ENCODE data around the gene DUT. TPM values are rescaled to one million over a fixed set of nuclear protein-coding genes. Genes with fewer than 3 reads are reported as not detected.

DUT gene
- total RNA-seq, 1 experiment from 2014 or later = 130 TPM

DNA sequence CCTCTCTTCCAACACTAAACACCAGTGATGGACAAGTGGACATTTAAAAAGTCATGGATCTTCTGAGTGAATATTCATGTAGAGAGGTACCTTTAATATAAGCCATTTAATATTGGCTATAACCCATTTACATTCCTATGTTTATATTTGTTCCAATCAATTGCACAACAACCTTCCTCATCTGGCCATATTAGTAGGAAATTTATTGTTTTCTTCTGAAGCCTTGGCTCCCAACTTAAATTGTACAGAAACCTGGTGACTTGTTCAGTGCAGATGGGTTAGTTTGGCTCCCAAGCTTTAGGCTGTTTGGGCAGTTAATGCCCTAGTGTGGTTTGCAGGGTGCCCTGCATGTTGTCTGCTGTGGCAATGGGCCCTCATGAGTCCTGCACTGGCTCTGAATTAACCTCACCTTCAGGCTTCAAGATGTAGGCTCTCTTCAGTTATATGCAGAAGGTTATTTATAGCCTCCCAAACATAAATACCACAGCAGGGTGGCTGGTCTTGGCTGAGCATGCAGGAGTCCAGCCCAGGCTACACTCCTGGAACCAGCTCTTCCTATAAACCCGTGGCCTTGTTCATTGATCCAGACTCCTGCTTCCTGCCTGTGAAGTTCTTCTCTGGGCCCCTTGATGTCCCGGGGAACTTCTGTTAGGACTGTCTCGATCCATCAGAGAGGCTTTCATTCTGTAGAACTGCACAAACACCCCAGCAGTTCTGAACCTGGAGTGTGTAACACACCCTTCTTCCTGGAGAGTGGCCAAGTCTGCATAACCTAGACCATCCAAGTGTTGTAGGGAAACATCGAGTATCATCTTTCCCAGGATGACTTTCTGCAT, 57.0 kb downstream of the DUT start (continued):
- TF ChIP-seq CTCF (IDR thresholded peaks at IDR 0.05 in 2 of 3, conservative IDR thresholded peaks at IDR 0.05 in 1 of 3; ENCODE audit: borderline replicate concordance in 1 of 3, insufficient read depth in 1 of 3, low read depth in 2 of 3, low read length in 2 of 3) (no peak), CEBPB (IDR thresholded peaks at IDR 0.05; ENCODE audit: low read depth) (no peak), ATF3 (IDR thresholded peaks at IDR 0.05) (no peak), YY1 (IDR thresholded peaks at IDR 0.05; ENCODE audit: extremely low read depth, insufficient replicate concordance, low read depth, low read length) (no peak), FOSL1 (IDR thresholded peaks at IDR 0.05; ENCODE audit: low read depth) (no peak), ZFX (IDR thresholded peaks at IDR 0.05) (no peak), SRF (IDR thresholded peaks at IDR 0.05; ENCODE audit: low read depth) (no peak), REST (IDR thresholded peaks at IDR 0.05; ENCODE audit: low read depth) (no peak)
